GM18511 (cell line): ENCODE data around the gene MTFR1L.
A peak's percentile ranks its signal among the peaks of the same experiment; 100 is the strongest.

ENCODE experiments used
- ATAC-seq: cut with Tn5 transposase; IDR thresholded peaks from one replicate; pipeline ENCODE4 v1.9.1; 2021; ENCODE audit warnings: mild to moderate bottlenecking, moderate library complexity; ENCODE audit not compliant: unreplicated experiment

The MTFR1L gene

GRCh38 chr1:25858906-25859789, 39.4 kb downstream of the MTFR1L start, which contains the start of gene AUNIP:
TSS of gene AUNIP (minus strand) at chr1:25859457. CDS start at chr1:25859357, 100 bp downstream.
- ATAC-seq, result peak; percentile 87

- ATAC-seq, result no peak
Measured at GRCh38 chr1:25861316-25862286, 41.8 kb downstream of the MTFR1L start.

GRCh38 chr1:25862785-25863485, 43.2 kb downstream of the MTFR1L start:
- ATAC-seq, result no peak

GRCh38 chr1:25863486-25864262, 43.9 kb downstream of the MTFR1L start:
- no peak for ATAC-seq

GRCh38 chr1:25864434-25864833, 44.7 kb downstream of the MTFR1L start:
- ATAC-seq, result no peak

- no peak for ATAC-seq
Measured at GRCh38 chr1:25866288-25866687, 46.5 kb downstream of the MTFR1L start.

- no peak for ATAC-seq
Measured at GRCh38 chr1:25867210-25867991, 47.6 kb downstream of the MTFR1L start.

GRCh38 chr1:25869909-25870606, 50.3 kb downstream of the MTFR1L start:
- no peak for ATAC-seq

- no peak for ATAC-seq
Measured at GRCh38 chr1:25870614-25871013, 50.9 kb downstream of the MTFR1L start.

GRCh38 chr1:25871086-25871703, 51.4 kb downstream of the MTFR1L start:
- no peak for ATAC-seq

GRCh38 chr1:25871704-25872494, 52.1 kb downstream of the MTFR1L start:
- no peak for ATAC-seq

GRCh38 chr1:25872713-25873112, 53.0 kb downstream of the MTFR1L start:
- no peak for ATAC-seq

GRCh38 chr1:25873120-25873519, 53.4 kb downstream of the MTFR1L start:
- ATAC-seq, result no peak

- no peak for ATAC-seq
Measured at GRCh38 chr1:25874209-25874608, 54.5 kb downstream of the MTFR1L start.

GRCh38 chr1:25874635-25875153, 54.9 kb downstream of the MTFR1L start:
- peak; percentile 14 for ATAC-seq

GRCh38 chr1:25875154-25875855, 55.6 kb downstream of the MTFR1L start, which contains the start of gene PAQR7:
TSS of gene PAQR7 (minus strand) at chr1:25875708. CDS start at chr1:25863839, 11,869 bp downstream.
- peak; percentile 65 for ATAC-seq
